ENCODE results near the gene MCC.

Gene MCC

DNA sequence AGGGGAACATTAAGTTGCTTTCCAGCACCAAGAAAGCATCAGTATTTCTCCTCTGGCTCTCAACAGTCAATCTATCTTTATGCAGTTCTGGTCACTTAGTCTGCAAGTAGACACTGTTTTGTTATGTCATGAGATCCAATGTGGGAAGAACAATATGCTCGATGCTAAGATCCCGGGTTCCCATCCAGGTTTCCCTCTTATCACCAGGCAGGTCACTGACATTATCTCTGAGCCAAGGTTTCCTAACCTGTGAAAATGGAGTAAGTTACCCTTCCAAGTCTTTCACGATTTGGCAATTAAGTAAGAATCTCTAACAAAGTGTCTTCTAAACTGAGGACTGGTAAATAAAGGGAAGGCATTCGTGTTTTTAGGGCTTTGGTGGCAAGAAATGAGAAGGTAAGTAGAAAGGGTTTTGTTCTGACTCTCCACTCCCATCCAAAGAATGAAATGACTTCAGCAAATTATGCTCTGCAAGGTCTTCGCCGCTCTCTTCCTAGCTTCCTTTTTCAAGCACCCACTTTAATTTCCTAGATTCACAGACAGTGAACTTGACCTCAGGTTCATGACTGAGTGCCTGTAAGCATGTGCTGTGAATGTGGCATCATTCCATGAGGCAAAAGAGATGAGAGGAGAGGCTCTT lies 425.3 kb downstream of the MCC start:
- no peak for DNase-seq

DNA sequence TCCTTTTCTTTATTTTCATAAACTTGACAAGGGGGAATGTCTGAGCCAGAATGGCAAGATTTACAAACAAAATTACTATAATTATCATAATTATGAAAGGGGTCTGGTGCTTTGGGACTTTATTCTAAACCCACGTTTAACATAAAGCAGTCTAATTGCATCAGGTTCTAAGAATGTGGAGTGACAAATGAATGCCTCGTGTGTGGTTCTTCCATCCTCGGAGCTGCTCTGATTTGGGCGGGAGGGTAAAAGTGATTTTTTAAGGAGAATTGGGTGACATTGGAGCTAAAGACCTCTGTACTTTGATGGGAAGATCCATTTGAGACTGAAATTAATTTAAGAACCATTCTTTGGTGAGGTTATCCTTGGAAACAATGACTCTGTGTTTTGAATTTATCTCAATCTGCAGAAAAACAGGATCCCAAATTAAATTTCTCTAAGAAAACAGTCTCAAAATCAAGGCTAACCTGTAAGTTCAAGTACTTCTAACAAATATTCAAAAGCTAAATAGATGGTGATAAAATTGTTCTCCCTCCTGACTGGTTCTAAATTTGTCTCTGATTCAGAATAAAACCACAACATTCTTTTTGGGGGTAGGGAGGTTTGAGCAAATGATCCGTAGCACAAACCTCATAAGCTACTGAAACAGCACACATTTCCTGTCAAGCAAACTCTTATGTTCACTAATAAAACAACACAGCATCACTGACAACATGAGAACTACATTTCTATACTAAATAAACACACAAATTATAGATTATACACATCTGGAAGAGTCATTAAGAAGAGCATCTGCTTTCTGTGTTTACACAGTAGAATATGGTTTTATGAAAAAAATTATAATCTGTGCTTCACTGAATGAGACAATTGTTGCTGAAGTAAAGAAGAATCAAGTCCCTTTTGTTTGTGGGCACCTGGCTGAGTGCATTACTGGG lies 426.1 kb downstream of the MCC start:
- no peak for DNase-seq

DNA sequence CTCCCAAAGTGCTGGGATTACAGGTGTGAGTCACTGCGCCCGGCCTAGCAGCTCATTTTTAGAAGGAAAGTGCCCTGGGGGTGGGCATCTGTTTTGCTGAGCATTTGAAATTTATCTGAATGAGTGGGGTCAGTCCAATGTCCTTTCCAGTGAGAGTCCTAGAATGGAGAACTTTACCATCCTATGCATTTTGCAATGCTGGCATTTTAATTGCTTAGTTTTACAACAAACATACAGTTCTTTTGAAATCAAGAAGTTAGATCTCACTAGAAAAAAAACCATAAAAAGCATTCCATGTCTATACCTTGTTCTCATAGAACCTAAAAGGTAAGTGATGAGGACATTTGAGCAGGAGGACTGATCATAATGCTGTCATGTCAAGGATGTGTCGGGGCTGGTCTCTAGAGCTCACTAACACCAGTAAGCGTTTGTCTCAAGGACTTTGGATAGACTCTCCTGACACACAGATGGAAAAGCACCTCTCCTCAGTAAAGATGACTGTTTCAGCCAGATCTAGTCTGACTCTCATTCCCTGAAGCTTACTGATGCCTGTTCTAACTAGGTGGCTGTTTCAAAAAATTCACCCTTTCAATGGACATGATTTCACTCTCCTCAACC lies 427.7 kb downstream of the MCC start:
- DNase-seq = no peak

DNA sequence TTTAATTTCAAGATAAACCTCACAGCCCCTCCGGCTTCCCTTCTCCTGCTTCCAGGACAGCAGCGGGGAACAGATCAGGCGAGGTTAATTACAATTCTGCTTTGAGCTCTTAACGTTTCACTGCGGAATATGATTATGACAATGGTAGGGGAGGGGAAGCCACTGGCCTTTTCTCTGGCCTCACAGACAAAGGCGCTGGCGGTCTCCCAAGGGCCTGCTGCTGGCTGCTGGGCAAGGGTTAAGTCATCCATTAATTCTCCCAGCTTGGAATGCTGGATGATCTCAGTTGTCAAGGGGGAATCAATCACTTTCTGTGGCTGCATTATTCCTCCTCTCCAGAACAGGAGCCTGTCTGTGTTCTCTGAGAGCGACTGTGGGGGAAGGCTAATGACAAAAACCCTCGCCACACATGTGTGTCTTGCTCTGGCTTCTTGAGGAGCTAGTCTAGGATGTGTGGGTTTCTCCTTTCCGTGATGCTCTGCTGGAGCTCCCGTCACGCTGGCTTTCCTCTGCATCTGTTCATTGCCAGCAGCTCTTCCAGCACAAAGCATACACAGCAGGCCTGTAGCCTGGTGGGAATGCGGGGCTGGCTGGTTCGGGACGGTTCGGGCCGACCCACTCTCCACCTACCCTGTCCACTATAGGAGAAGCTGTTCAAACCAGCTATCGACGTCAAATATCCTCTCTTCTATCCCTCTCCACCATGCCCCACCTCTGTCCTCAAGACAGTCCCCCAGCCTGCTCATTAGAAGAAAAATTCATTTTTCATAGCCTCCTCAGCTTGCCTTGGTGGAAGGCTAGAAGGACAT lies 428.8 kb downstream of the MCC start:
- DNase-seq = no peak

DNA sequence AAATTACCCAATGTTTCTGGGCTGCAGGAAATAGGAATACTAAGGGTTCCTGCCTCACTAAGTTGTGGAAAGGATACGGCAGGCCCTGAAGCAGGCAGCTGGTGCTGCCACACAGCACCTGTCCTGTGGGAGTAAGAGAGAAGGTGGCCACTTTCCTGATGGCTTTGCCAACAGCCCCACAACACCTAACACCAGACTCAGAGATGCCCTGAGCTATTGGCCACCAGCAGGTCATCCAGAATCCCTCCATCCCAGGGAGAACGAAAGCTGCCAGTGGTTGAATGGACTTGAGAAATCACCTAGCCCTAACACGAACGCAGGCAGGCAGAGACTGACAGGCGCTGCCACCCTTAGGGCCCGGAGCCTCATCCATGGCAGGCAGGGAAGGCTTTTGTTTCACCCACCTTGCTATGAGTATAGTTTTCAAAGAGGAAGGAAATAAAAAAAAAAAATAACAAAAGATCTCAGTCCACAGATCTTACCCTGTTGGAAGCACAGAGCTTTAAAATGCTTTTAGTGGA lies 429.5 kb downstream of the MCC start:
- no peak for DNase-seq

DNA sequence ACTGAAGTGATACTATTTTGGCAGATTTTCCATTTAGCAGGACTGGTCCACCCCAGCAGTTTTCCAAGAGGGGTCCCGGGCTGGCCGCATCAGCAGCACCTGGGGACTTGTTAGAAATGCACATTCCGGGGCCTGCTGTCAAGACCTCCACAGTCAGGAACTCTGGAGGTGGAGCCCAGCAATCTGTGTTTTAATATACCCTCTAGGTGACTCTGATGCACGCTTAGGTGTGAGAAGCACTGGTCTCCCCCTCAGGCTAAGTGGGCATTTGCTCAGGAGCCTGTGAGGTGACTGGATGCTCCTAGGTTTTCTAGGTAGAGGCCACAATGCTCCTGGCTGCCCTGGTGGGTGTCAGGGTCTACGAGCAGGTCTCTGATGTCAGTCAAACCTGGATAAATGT lies 430.0 kb downstream of the MCC start:
- DNase-seq = no peak

DNA sequence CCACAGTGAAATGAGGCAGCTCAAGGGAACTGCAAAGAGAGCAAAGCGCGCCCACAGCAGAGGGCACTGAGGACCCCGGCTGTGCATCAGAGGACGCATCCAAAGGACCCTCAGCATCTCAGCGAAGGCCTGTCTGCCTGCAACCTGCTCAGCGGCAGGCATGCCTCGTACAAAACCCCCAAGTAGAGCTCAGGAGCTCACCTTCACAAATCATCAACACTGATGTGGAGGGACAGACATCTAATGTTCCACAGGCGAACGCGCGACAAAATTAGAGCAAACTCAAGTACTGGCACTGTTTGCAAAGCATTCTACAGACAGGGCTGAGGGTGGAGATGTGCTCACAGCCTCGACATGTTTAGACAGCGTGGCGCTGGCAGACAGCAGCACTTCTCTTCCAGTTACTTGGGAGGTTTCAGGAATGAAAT lies 430.7 kb downstream of the MCC start:
- no peak for DNase-seq

DNA sequence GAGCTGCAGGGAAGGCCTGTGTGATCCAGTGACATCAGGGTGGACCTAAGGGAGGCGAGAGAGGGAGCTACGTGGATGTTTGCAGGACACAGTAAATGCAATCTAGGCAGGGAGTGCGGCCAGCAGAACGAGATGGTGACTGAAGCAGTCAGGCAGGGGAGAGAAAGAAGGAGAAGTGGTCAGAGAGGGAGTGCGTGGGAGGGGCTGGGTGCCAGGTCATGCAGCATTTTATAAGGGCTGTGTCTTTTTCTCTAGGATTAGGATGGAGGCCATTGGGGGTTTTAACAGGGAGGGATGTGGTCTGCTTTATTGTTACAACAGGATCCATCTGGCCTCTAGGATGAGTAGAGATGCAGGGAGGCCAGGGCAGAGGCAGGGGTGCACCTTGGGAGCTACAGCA lies 431.3 kb downstream of the MCC start:
- no peak for DNase-seq

DNA sequence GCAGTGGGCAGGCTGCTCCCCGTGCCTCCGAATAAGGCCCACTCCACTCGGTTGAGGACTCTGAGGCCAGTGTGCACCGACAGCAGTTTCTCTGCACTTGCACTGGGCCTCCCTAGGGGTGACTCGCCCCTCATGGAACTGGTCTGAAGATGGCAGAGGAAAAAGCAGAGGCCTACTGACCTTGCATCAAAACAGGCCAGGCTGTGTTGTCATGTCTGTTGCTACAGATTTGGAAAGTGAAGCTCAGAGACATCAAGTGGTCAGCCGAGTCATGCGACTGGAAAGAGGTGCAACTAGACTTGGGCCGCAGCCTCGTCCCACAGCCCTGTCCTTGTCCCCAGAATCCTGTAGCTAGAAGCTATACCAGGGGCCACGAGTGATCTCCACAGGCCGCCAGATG lies 433.4 kb downstream of the MCC start:
- DNase-seq = no peak

DNA sequence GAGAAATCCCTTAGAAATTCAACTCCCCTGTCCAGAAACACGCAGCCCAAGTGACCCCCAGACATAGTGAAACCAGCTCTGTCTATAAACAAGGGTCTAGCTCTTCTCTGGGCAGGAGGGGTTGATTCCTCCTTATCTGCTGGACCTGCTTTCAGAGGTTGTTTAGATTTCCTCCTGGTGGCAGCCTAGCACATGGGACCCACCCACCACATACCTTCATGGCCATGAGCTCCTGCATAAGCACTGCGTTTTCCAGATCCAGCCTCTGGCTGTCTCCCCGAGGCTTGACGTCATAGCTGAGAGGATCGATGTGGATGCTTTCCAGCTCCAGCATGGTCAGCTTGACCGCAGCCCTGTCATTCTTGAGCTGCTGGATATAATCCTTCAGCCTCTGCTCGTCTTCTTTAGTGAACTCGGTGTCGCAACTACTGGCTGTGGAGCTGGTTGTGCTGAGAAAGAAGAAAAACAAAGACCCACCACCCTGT lies 434.7 kb downstream of the MCC start:
- DNase-seq = no peak

DNA sequence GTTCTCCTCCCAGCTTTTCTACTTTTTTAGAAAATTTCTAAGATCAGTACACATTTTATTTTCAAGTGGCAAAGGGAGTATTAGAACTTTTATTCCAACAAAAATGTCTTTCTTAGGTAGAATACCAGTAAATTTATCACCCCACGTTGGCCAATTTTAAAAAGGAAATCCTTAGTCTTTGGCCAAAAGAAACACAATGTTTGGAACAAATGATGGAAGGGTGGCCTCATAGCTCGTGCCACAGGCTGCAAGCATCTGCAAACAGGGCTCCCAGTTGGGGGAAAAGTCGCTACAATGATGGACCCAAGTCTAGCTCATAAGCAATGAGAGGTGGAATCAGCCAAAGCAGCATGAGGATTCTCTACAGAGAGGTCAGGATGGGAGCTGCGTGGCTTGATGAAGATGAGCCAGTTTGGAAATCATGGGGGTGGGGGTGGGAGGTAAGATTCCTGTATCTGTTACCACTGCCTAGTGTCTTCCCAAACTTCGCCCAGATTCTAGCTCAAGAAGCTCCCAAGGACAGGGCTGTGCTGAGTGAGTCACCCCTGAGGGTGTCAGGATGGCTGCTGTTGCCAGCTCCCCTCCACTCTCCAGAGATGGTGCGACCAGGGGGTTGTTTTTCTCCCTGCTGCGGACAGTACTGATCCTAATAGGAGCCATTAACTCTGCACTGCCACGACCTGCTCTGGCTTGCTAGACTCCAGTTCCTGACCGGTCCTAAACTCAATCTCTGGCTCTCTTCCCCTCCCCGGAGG lies 436.0 kb downstream of the MCC start:
- DNase-seq = no peak

DNA sequence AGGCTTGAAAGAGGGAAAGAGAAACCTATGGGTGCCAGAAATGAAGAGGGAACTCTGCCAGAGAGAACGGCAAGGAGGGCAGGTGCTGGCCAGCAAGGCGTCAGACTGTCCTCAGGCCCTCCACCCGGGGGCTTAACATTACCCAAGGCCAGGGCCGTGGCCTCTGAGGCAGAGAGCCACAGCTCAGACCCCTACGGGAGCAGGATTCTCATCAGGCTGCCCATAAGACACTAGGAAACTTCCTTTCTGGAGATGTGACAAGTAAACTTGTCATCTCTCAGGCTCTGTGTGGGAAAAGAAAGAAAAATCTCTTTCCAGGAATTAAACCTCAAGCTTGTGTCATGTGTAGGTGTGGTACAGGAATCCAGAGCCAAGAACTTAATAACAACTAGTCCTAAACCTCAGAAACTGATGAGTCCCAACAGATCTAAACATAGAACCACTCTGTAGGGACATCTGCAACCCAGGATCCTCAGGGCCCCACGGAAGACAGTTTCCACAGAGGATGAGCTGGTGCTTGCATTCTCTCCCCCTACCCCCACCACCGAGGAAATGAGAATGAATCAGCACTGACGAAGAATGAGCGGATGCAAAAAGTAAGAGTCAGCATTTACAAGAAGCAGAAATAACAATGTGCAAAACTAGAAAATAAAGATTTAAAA lies 437.4 kb downstream of the MCC start:
- no peak for DNase-seq

DNA sequence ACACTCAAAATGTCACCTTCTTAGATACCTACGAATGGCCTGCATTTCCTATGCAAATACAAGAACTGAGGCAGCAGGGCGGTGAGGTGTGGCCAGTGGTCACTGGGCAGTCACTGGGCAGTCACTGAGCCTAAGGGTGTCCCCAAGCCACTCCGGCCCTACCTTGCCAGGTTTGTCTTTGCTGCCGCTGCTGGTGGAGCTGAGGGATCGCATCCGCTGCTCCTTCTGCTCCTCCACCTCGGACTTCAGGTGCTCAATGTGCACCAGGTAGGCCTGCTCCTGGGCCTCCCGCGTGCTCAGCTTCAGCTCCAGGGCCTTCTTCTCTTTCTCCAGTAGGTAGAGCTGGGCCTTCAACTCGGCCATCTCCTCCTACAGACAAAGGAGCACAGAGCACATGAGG lies 439.3 kb downstream of the MCC start:
- DNase-seq = no peak

DNA sequence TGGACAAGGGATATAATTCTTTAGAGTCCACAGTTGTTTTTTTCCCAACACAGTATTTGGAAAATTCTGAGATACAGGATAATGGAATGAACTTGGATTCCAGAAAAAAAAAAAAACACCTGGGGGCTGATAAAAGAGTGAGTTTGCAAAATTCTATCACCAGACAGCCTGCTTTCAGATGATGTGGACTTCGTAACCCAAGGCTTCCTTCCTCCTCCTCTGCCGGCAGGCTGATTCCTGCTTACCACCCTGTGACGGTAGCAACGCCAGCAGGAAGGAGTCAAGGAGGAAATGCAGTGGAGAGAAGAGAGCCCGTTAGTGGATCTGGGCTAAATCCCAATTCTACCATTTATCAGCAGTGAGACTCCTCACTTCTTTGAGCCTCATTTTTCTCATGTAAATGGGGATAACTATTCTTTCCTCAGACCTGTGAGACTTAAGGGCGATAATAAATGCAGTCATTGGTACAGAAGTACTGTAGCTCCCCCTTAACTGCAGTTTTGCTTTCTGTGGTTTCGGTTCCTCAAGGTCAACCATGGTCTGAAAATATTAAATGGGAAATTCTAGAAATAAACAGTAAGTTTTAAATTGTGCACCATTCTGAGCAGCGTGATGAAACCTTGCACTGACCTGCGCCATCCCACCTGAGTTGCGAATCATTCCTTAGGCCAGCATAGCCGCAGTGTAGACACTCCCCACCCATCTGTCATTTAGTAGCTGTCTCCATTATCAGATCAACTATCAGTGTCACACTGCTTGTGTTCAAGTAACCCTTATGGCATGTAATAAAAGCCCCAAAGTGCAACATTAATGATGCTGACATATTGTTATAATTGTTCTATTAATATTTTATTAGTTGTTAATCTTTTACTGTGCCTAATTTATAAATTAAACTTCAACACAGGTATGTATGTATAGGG lies 440.3 kb downstream of the MCC start:
- no peak for DNase-seq

DNA sequence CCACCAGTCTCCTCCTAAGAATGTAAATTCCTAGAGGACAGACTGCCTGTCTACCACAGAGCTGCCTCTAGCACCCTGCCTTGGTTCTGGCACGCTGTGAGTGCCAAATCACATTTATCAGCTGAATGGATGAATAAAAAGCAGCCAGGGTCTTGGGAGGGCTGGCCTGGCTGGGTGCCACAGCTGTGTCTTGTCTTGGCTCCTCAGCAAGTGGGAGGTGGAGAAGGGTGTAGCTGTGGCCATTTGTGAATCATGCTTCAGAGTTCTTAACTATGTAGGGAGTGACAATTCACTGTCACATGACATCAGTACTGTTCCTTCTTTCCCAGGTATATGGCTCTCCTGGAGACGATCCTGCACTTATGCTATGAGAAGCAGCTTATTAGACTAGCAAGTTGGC lies 441.0 kb downstream of the MCC start:
- DNase-seq = no peak

DNA sequence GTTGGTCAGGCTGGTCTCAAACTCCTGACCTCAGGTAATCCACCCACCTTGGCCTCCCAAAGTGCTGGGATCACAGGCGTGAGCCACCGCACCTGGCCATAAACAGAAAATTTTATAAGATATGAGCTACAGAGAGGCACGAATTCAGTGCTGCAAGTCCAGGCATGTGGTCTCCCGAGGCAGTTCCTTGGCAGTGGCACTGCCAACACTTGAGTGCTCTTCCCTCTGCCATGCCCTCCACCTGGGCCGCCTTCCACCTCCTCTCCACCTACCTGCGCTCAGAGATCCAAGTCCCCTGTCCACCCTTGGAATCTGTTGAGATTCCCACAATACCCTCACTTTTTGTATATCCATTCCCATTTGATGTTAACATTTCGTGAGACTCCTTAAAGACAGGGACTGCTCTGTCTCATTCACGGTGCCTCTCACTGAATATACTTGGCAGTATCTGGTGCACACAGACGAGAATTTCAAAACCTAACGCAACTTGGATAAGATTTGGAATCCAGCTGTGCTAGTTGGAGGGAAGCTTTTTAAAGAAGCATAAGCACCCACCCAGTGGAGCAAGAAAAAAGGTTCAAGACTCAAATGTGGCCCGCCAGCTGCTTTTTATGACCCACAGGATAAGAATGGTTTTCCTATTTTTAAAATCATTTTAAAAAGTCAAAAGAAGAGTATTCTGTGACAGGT lies 443.3 kb downstream of the MCC start:
- no peak for DNase-seq

DNA sequence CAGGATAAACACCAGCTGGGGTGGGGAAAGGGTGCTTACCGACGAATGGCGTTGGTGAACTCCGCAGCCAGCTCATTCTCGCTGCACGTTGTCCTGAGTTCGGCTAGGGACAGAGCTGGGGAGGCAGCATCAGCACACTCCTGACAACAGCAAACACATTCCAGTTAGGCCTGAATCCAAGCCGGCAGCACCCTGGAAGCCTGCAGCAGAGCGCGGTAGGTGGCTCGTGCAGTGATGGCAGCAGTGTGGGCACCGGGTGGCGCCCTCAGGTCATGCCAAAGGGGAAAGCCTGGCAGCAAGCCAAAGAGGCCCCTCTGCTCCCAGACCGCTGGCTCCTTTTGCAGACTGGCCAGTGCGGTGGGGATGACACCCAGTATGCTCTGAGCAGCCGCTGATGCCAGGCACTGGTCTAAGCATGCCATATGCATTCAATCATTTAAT lies 444.7 kb downstream of the MCC start:
- DNase-seq = no peak

DNA sequence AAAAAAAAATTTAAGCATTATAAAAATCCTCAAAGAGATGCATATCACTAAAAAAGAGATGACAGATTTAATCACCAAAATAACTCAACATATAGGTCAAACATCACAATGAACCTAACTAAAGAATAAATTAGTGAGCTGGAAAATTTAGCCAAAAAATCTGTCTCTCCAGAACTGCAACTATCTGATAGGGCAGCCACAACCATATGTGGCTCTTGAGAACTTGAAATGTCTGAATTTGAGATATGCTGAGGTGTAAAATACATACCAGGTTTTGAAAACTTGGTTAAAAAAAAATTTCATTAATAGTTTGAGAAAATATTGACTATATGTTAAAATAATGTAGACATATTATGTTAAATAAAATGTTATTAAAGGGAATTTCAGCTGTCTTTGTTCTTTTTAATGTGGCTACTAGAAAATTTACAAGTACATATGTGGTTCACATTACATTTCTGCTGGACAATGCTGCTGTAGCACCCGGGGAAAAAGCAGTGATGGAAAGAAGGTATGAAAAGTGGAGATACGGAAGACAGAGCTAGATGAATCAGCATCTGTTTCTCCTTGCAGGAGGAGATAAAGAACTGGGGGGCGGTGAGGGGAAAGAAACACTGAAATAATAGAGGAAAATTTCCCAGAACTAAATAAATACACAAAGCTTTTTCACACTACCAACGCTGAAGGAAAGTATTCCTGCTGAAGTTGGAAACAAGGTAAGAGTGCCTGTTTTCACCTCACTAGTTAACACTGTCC lies 445.6 kb downstream of the MCC start:
- DNase-seq = no peak
